ENCODE results near the gene APOBEC4. TPM values are rescaled to one million over a fixed set of nuclear protein-coding genes. Genes with fewer than 3 reads are reported as not detected.

Gene APOBEC4
- total and polyA plus RNA-seq, 2 of the 13 experiments (the other 11 are each of a cell fraction or from before 2014, with no cell fraction given), result not detected

GRCh38 chr1:183635606-183636333 is 17.3 kb downstream of the APOBEC4 start, which contains the start of gene ARPC5 (continued):
- TF ChIP-seq SP2 (CRISPR knock-in tag; IDR thresholded peaks at IDR 0.05) (peak; percentile 30; the same call in 1 of the 2 replicates), ZNF710 (CRISPR knock-in tag; IDR thresholded peaks at IDR 0.05; ENCODE audit: borderline replicate concordance) (peak; percentile 86), PHF8 (CRISPR knock-in tag; IDR thresholded peaks at IDR 0.05) (peak; percentile 89), ZSCAN9 (CRISPR knock-in tag; IDR thresholded peaks at IDR 0.05; ENCODE audit: borderline replicate concordance) (peak; percentile 3; the same call in 1 of the 2 replicates), TOPORS (CRISPR knock-in tag; IDR thresholded peaks at IDR 0.05) (peak; percentile 20; the same call in 1 of the 2 replicates), ZNF343 (CRISPR knock-in tag; IDR thresholded peaks at IDR 0.05) (0 out of 2 replicates have a peak, but pooled peaks have one; percentile 17), KDM1A (CRISPR knock-in tag; IDR thresholded peaks at IDR 0.05) (0 out of 2 replicates have a peak, but pooled peaks have one; percentile 4), EZH2 (conservative IDR thresholded peaks at IDR 0.05; ENCODE audit: low read depth, low read length) (no peak), HOXD1 (CRISPR knock-in tag; IDR thresholded peaks at IDR 0.05) (0 out of 2 replicates have a peak, but pooled peaks have one; percentile 1), ZBTB14 (CRISPR knock-in tag; IDR thresholded peaks at IDR 0.05) (peak; percentile 84), ZNF296 (CRISPR knock-in tag; conservative IDR thresholded peaks at IDR 0.05) (no peak), KDM5B (CRISPR knock-in tag; IDR thresholded peaks at IDR 0.05; ENCODE audit: borderline replicate concordance) (peak; percentile 79), HOXA5 (CRISPR knock-in tag; IDR thresholded peaks at IDR 0.05) (peak; percentile 79), MED8 (CRISPR knock-in tag; IDR thresholded peaks at IDR 0.05; ENCODE audit: insufficient replicate concordance) (peak; percentile 26), ZBTB40 (IDR thresholded peaks at IDR 0.05) (no peak), ZBTB40 (CRISPR knock-in tag; IDR thresholded peaks at IDR 0.05) (peak; percentile 55; the same call in 1 of the 2 replicates)
